K562 (cell line): ENCODE data around the gene SLC34A3. TPM values are rescaled to one million over a fixed set of nuclear protein-coding genes. Genes with fewer than 3 reads are reported as not detected.

ENCODE experiments used
- ATF7 ChIP-seq: fragments of 450-650 bp; IDR thresholded peaks from 2 replicates; pipeline ENCODE4 v1.7.1; 2014; ENCODE audit warnings: mild to moderate bottlenecking, moderate library complexity
- CREB1 ChIP-seq, 2 experiments: sonication (generic) in 1 of 2; formaldehyde crosslinking in 1 of 2; IDR thresholded peaks; 2 replicates each; pipeline versions ENCODE4 v1.6.1 to v1.8.0; 2012 to 2022; ENCODE audit warnings: inconsistent platforms in 1 of 2, mild to moderate bottlenecking in 1 of 2, missing genetic modification reagents in 1 of 2, moderate library complexity in 1 of 2
- CSDE1 ChIP-seq, 2 experiments: fragments of 450-650 bp; IDR thresholded peaks; 2 replicates each; pipeline ENCODE4 v1.6.1; 2016; ENCODE audit warnings: mild to moderate bottlenecking in 1 of 2
- GATA2 ChIP-seq: sonication (generic); formaldehyde crosslinking; IDR thresholded peaks from 2 replicates; pipeline ENCODE4 v1.4.0; 2020; ENCODE audit warnings: mild to moderate bottlenecking, missing genetic modification reagents
- SUPT5H ChIP-seq: fragments of 450-650 bp; IDR thresholded peaks from 2 replicates; pipeline ENCODE4 v1.6.1; 2016
- ZKSCAN1 ChIP-seq: fragments of 150-350 bp; IDR thresholded peaks from 2 replicates; pipeline ENCODE4 v1.6.1; 2016; ENCODE audit warnings: low read depth, low read length
- polyA plus RNA-seq, 8 experiments: library from polyadenylated mRNA; depleted of rRNA in 4 of 8; stranded (reverse) in 5 of 8; unstranded in 3 of 8; fragments of >200 nt; fragmentation: Nextera tagmentation in 2 of 8; fragmentation: Illumina TruSeq in 1 of 8; extraction: Ambion mirVana in 2 of 8; extraction: Trizol in 1 of 8; gene quantifications; 2 replicates each; pipeline versions ENCODE4 v1.2.1 to v1.2.3, GENCODE V29; 2011 to 2014; ENCODE audit warnings: inconsistent platforms in 1 of 8, missing spikeins in 1 of 8
- total RNA-seq, 7 experiments: library from RNA; depleted of rRNA in 6 of 7; stranded (reverse); fragments of >200 nt in 6 of 7; fragmentation: Illumina TruSeq in 2 of 7; extraction: Trizol in 2 of 7; gene quantifications; 2 replicates each; pipeline versions ENCODE4 v1.2.1 to v1.2.3, GENCODE V29; 2011 to 2021; ENCODE audit warnings: low replicate concordance in 1 of 7
- TF ChIP-seq, protein P1 (sequence below): fragments of 250-450 bp; sonication (Bioruptor Pico); IDR thresholded peaks from 2 replicates; pipeline ENCODE4 v1.4.0; 2020; ENCODE audit warnings: mild to moderate bottlenecking, moderate library complexity
- TF ChIP-seq, protein P2 (sequence below): sonication (generic); formaldehyde crosslinking; IDR thresholded peaks from 2 replicates; pipeline ENCODE4 v1.8.1; 2023; ENCODE audit warnings: mild to moderate bottlenecking, missing genetic modification reagents

The SLC34A3 gene
- total and polyA plus RNA-seq, 9 of the 15 experiments (the other 6 are each of a cell fraction or from before 2014, with no cell fraction given): not detected

GRCh38 chr9:137262909-137263285 lies 32.2 kb downstream of the SLC34A3 start (continued):
- TF ChIP-seq CSDE1 (IDR thresholded peaks at IDR 0.05) (no peak), GATA2 (no peak), ZKSCAN1 (no peak), ATF7 (no peak), CREB1 (IDR thresholded peaks at IDR 0.05) (no peak), CREB1 (CRISPR knock-in tag; IDR thresholded peaks at IDR 0.05) (no peak), SUPT5H (peak; percentile 33; the same call in 1 of the 2 replicates)
- TF ChIP-seq, protein P1, sequence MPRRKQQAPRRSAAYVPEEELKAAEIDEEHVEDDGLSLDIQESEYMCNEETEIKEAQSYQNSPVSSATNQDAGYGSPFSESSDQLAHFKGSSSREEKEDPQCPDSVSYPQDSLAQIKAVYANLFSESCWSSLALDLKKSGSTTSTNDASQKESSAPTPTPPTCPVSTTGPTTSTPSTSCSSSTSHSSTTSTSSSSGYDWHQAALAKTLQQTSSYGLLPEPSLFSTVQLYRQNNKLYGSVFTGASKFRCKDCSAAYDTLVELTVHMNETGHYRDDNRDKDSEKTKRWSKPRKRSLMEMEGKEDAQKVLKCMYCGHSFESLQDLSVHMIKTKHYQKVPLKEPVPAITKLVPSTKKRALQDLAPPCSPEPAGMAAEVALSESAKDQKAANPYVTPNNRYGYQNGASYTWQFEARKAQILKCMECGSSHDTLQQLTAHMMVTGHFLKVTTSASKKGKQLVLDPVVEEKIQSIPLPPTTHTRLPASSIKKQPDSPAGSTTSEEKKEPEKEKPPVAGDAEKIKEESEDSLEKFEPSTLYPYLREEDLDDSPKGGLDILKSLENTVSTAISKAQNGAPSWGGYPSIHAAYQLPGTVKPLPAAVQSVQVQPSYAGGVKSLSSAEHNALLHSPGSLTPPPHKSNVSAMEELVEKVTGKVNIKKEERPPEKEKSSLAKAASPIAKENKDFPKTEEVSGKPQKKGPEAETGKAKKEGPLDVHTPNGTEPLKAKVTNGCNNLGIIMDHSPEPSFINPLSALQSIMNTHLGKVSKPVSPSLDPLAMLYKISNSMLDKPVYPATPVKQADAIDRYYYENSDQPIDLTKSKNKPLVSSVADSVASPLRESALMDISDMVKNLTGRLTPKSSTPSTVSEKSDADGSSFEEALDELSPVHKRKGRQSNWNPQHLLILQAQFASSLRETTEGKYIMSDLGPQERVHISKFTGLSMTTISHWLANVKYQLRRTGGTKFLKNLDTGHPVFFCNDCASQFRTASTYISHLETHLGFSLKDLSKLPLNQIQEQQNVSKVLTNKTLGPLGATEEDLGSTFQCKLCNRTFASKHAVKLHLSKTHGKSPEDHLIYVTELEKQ (CRISPR knock-in tag): no peak
- TF ChIP-seq, protein P2, sequence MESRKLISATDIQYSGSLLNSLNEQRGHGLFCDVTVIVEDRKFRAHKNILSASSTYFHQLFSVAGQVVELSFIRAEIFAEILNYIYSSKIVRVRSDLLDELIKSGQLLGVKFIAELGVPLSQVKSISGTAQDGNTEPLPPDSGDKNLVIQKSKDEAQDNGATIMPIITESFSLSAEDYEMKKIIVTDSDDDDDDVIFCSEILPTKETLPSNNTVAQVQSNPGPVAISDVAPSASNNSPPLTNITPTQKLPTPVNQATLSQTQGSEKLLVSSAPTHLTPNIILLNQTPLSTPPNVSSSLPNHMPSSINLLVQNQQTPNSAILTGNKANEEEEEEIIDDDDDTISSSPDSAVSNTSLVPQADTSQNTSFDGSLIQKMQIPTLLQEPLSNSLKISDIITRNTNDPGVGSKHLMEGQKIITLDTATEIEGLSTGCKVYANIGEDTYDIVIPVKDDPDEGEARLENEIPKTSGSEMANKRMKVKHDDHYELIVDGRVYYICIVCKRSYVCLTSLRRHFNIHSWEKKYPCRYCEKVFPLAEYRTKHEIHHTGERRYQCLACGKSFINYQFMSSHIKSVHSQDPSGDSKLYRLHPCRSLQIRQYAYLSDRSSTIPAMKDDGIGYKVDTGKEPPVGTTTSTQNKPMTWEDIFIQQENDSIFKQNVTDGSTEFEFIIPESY (CRISPR knock-in tag): peak; percentile 66; the same call in 1 of the 2 replicates
